ENCODE data around the gene ICAM2.

The ICAM2 gene

GRCh38 chr17:64053101-64053500 lies 32.7 kb upstream of the ICAM2 start:
- TF ChIP-seq ESRRG (CRISPR knock-in tag; IDR thresholded peaks at IDR 0.05) (no peak), ZNF8 (CRISPR knock-in tag; IDR thresholded peaks at IDR 0.05) (no peak), ARNTL (CRISPR knock-in tag; IDR thresholded peaks at IDR 0.05; ENCODE audit: borderline replicate concordance, low read depth) (no peak), TCF4 (CRISPR knock-in tag; IDR thresholded peaks at IDR 0.05; ENCODE audit: borderline replicate concordance) (no peak)
- ATAC-seq, result no peak

GRCh38 chr17:64051153-64051552 lies 30.7 kb upstream of the ICAM2 start:
- TF ChIP-seq ZC3H10 (CRISPR knock-in tag; IDR thresholded peaks at IDR 0.05) (no peak), PATZ1 (CRISPR knock-in tag; IDR thresholded peaks at IDR 0.05; ENCODE audit: borderline replicate concordance) (no peak), PPARA (CRISPR knock-in tag; IDR thresholded peaks at IDR 0.05; ENCODE audit: borderline replicate concordance) (no peak)
- ATAC-seq, result no peak

GRCh38 chr17:64048805-64049204 lies 28.4 kb upstream of the ICAM2 start:
- ATAC-seq, result no peak
- no peak for TF ChIP-seq POU6F1 (CRISPR knock-in tag; IDR thresholded peaks at IDR 0.05; ENCODE audit: borderline replicate concordance, low read depth)
- no peak for TF ChIP-seq SNAI2 (CRISPR knock-in tag; IDR thresholded peaks at IDR 0.05)
- no peak for TF ChIP-seq CSRNP3 (CRISPR knock-in tag; IDR thresholded peaks at IDR 0.05)
- TF ChIP-seq ZFP30 (CRISPR knock-in tag; IDR thresholded peaks at IDR 0.05), result no peak
- no peak for TF ChIP-seq GLIS3 (CRISPR knock-in tag; IDR thresholded peaks at IDR 0.05)
- TF ChIP-seq CREB5 (CRISPR knock-in tag; IDR thresholded peaks at IDR 0.05; ENCODE audit: low read depth), result no peak
- TF ChIP-seq PPARA (CRISPR knock-in tag; IDR thresholded peaks at IDR 0.05; ENCODE audit: borderline replicate concordance), result no peak
- no peak for TF ChIP-seq ZFP3 (CRISPR knock-in tag; IDR thresholded peaks at IDR 0.05)
- no peak for TF ChIP-seq BACH2 (CRISPR knock-in tag; IDR thresholded peaks at IDR 0.05; ENCODE audit: borderline replicate concordance)
- TF ChIP-seq TCF4 (CRISPR knock-in tag; IDR thresholded peaks at IDR 0.05; ENCODE audit: borderline replicate concordance), result no peak
- no peak for TF ChIP-seq ESRRG (CRISPR knock-in tag; IDR thresholded peaks at IDR 0.05)
- no peak for TF ChIP-seq ISL1 (CRISPR knock-in tag; IDR thresholded peaks at IDR 0.05)
- no peak for TF ChIP-seq ARNTL (CRISPR knock-in tag; IDR thresholded peaks at IDR 0.05; ENCODE audit: borderline replicate concordance, low read depth)
- no peak for TF ChIP-seq OSR1 (CRISPR knock-in tag; IDR thresholded peaks at IDR 0.05)
- no peak for TF ChIP-seq ZNF70 (CRISPR knock-in tag; IDR thresholded peaks at IDR 0.05)
- no peak for TF ChIP-seq TOX (CRISPR knock-in tag; IDR thresholded peaks at IDR 0.05; ENCODE audit: borderline replicate concordance)
- TF ChIP-seq RARB (CRISPR knock-in tag; IDR thresholded peaks at IDR 0.05), result no peak
- TF ChIP-seq TSHZ2 (CRISPR knock-in tag; IDR thresholded peaks at IDR 0.05), result no peak
- TF ChIP-seq ZNF565 (CRISPR knock-in tag; conservative IDR thresholded peaks at IDR 0.05; ENCODE audit: low read depth), result no peak
- no peak for TF ChIP-seq PATZ1 (CRISPR knock-in tag; IDR thresholded peaks at IDR 0.05; ENCODE audit: borderline replicate concordance)

All from SK-N-SH treated with all-trans-retinoic acid at 6 μM for 48 hours (cell line).